Nucleus accumbens (tissue), 56 donors: ENCODE data around the gene POLK.
"Not testable (repeated sequence)": the region's sequence is repeated elsewhere in the genome, so short reads cannot be mapped to it uniquely, and the experiment has no call there.

ENCODE experiments used
- DNase-seq, 56 donors: peaks; one replicate each; lab custom pipeline; 2025; lab: John Stamatoyannopoulos, UW

The POLK gene

DNA sequence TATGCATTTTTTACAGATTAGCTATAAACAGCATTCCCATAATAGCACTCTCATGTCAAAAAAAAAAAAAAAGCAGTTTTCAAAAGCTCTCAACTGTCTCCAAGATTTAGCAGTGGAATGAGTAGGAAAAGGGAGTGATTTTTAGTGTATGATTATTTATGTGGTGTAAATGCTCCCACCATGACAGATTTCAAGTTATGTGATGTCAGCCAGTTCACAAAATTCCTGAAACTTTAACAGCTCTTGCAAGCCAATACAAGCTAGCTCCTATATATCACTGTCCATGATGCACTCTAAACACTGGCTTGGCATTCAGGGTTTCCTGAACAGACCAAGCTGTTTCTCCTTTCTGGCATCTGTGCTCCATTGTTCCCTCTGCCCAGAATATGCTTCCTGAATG, 91.7 kb downstream of the POLK start:
- no peak for DNase-seq

- no peak for DNase-seq
Observed at GRCh38 chr5:75603821-75604220, 92.1 kb downstream of the POLK start.

DNA sequence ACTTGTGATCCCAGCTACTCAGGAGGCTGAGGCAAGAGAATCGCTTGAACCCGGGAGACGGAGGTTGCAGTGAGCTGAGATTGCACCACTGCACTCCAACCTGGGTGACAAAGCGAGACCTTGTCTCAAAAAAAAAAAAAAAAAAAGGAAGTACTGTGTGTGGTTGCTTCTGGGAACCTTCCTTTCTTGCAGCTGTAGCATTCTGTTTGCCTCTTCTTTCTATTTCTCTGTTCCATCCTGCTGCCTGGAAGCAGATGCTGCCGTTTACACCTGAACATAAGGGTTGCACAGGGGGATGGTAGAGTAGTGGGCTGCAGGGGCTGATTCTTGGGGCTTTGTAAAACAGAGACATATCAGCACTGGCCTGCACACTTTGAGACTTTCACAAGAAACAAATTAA, 95.7 kb downstream of the POLK start:
- not testable (repeated sequence) for DNase-seq

DNA sequence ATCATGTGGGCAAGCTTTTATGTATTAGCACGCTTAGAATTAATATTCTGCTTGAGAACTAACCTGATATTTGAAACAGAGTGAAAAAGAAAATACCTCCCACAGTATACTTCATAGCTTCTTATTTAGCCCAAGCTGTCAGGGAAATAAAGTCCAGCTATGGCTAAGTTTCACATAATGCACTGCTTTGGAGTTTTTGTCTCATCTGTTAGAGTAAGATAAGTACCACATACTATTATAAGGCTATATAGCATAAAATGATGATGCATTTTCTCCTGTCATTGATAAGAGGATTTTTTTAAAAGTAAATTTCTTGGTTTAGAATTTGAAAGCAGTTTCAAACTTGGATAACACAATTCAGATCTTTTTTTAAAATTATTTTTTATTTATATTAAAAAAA, 97.2 kb downstream of the POLK start:
- no peak for DNase-seq

DNA sequence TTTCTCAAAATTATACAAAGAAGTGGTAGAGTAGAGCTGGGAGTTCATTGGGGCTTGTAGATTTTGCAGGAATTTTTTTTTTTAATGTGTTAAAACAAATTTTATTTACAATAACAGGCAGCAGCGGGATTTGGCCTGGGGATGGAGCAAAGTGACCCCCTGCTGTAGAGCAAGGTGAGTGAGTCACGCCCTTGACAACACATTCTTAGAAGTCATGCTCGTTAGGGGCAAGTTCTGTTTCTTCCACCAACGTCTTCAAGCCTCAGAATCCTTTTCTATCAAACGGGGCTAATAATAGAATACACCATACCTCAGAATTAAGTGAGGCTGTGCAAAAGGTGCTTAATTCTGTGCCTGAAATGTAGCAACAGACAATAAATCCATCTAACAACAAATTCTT, 98.5 kb downstream of the POLK start:
- DNase-seq = peak in 1 of 56 donors; percentile 2

DNA sequence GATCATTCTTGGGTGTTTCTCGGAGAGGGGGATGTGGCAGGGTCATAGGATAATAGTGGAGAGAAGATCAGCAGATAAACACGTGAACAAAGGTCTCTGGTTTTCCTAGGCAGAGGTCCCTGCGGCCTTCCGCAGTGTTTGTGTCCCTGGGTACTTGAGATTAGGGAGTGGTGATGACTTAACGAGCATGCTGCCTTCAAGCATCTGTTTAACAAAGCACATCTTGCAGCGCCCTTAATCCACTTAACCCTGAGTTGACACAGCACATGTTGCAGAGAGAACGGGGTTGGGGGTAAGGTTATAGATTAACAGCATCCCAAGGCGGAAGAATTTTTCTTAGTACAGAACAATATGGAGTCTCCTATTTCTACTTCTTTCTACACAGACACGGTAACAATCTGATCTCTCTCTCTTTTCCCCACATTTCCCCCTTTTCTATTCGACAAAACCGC, 99.2 kb downstream of the POLK start:
- DNase-seq = peak in 1 of 56 donors; percentile 10

GRCh38 chr5:75611311-75612225, 99.9 kb downstream of the POLK start, which contains the start of gene ANKDD1B:
ANKDD1B (plus strand) TSS chr5:75611453; CDS start chr5:75611635, 182 bp downstream.
- peak in 31 of 56 donors; percentile 1 to 51 (median 12) for DNase-seq

DNA sequence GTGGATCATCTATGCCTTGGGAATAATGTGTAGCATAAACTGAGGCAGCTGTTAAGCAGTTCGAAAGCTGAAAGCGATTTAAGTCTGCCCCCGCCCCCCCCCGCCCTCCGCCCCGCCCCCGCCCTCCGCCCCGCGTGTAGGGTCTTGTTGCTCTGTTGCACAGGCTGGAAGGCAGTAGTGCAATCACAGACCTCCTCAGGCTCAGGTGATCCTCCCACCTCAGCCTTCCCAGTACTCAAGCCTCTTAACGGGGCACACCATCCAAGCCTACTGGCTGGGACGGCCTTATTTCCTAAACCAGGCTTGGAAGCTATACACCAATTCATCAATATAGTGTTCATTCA, 100.5 kb downstream of the POLK start:
- DNase-seq = peak in 4 of 56 donors; percentile 2 to 12 (median 11)

- no peak for DNase-seq
Observed at GRCh38 chr5:75612901-75613300, 101.2 kb downstream of the POLK start.

DNA sequence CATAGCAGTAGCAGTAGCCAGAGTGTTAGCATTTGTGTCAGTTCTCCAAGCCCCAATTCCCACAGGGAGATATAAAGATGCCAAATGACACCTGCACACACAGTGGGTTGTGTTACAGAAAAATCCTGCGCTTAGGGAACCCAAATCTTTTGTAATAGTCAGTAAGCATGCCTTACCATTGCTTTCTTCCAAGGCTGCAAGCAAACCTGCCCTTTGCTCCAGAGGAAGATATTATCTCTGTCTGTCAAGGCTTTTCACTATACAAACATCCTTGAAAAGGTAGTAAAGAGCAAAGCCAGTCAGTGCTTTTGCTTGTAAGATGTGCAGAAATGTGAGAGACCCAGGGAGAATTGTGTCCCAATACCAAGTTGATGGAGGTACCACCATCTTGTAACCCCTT, 102.5 kb downstream of the POLK start:
- DNase-seq = no peak

- no peak for DNase-seq
Observed at GRCh38 chr5:75616371-75616881, 104.7 kb downstream of the POLK start.

DNA sequence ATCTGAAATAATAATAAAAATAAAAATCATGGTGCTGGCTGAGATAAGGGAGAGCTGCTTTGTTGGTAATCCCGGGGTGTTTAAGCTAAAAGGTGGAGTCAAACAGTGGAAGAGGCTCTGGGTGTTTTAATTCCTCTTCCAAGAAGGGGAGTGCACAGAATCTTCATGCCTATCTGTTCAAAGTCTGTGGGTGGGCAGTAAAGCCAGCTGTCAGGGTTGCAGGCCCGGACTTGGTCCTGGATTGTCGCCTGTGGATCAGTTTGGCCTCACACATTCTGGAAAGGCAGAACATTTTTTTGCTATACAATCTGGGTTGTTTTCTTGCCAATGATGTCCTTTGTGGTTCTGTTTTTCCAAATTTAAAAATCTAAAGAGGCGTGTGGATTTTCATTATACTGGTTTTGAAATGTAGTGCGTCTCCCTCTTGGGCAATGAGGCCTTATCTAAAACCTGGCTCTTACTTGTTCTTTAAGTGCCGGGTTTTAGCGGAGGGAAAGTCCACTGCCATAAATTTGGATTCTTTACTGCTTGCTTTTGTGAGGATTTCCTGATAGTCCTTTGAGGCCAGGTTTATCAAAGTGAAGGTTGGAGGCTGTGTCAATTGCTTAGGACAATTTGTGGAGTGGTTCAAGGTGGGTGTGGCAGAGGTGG, 105.4 kb downstream of the POLK start:
- no peak for DNase-seq

DNA sequence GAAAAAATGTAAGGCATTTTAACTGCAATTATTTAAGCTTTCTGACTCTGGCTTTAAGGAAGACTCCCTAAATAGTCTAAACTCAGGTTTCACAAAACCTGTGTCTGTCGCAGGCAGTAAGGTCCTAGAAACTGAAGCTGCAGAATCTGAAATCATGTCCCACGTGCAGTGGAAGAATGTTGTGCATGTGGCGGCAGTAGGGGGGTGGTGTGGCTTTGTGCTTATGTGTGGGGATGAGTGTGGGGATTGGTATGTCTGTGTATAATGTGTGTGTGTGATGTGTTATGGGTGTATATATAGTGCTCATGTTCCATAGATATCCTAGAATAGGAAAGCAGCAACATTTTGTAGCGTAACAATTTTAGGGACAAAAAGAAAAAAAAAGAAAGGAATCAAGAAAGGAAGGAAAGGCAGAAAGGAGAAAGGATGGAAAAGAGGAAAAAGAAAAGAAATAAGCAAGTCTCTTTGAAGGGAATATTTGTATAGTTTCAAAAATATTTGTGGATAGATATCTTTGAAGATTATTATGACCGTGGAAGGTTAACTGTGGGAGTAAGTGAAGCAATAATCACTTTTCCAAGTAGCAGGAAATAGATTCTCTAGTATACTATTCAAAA, 106.2 kb downstream of the POLK start:
- no peak for DNase-seq

GRCh38 chr5:75620184-75620959, 108.7 kb downstream of the POLK start:
- no peak for DNase-seq

DNA sequence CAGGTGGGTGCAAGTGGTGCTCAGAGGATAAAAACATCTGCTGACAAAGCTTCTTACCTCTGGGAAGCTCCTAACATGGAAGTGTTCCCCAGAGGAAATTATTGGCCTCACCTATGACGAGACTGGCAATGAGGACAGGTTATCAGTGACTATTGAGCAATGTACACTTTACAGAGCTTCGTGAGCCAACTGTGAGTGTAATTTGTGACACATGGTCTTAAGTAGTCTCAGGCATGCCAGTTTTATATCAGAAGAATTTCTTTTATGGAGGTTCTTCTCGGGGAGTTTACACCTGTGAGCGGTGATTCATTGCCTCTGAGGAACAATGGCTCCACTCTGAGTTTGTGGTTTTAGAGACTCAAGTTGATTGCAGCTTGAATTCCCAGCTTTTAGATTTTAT, 110.9 kb downstream of the POLK start:
- DNase-seq = no peak

DNA sequence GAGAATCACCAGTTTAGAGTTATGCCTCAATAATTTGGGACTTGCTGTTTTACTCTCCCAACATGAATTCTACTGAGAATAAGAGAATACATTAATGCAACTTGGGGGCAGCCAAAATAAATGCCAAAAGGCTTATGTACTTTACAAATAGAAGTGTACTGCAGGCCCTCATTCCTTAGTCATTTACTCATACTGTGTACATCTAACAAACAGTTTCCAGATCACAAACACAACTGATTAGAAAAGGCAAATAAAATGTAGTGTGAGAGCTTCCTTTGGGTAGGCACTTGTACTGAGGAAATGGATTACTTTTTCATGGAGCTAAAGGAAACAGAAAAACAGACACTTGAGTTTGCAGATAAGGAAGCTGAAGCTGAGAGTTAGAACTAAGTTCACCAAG, 112.2 kb downstream of the POLK start:
- no peak for DNase-seq

- no peak for DNase-seq
Observed at GRCh38 chr5:75626959-75627358, 115.3 kb downstream of the POLK start.

DNA sequence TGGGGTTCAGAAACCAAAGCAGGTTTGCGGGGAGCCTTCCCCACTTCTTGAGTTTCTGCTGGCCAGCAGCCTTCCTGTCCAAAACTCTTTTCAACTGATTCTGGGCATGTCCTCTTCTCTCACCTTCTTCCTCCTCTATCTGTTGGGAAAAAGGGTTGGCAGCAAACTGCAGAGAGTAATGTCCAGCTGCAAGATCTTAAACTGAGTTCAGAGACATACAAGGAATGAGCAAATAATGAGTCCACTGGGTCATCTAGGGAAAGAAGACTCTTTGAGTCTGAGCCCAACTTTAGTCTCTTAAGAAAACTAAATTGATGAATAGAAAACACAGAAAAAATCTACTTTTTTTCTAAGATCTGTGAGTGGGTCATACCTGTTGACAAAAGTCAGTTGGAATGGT, 116.1 kb downstream of the POLK start:
- DNase-seq = no peak

- no peak for DNase-seq
Observed at GRCh38 chr5:75630875-75631274, 119.2 kb downstream of the POLK start.

DNA sequence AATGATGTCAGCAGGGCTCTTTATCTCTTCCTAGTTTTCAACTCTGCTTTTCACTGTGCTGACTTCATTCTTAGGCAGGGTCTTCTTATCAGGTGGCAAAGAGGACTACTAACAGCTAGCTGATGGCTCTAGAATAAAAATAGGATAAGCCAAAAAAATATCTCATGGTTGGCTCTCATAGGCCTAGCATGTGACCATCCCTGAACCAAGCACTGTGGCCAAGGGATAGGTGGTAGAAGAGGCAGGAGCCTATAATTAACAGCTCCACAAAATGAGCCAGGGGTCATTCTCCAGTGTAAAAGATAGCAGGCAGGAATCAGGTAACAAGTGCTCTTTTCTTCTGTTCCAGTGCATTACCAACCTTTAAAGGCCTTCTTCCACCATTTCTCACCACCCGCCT, 120.6 kb downstream of the POLK start:
- no peak for DNase-seq
